Germinal center (tissue), 1 donor: Measurements from ENCODE around the gene CASKIN1.
"Not testable (repeated sequence)": the region's sequence is repeated elsewhere in the genome, so short reads cannot be mapped to it uniquely, and the experiment has no call there.

Experiments used
- DNase-seq: peaks from one replicate; pipeline ENCODE4 v3.0.0; 2012; ENCODE audit warnings: mixed read lengths, low spot score

CASKIN1 gene

DNA sequence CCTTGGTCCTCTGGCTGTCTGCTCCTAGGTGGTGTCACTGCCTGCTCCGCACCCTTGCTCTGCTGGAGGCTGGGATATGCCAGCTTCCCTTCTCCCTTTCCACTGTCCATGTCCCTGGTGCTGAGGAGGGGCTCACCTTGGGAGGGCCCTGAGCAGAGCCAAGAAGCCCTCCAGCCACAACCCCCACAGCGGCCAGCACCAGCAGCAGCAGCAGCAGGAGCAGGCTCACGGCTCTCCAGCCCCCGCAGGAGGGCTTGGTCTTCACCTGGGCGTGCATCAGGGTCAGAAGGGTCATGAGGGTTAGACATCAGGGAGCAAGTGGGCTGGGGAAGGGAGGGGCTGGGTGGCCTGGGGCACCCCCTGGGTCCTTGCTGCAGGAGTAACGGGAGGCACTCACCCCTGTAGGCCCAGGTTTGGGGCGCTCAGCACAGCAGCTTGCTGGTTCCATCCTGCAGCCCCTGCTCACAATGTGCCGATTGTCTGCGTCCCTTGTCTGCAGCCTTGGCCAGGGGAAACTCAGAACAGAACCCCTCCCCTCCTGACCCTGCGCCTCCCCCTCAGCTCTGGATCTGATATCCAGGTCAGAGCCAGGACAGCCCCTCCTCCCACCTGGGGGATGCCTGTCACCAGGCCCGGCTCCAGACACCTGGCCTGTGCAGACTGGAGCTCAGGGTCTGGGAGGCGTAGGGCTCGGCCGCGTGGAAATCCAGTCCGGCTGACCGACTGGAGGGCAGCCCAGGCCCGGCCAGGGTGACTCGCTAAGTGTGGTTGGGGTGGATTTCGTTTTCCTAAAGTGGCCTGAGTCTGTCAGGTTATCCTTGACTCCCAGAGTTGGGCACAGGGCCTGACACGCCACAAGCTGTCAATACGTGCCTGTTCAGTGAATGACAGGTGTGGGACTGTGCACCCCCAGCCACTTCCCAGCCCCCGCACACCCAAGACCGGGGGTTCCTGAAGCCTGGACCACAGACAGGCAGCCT, 14.3 kb upstream of the CASKIN1 start, which contains the start of gene BRICD5:
Gene BRICD5, minus strand, starts transcription at position 478 of the 980 bp plus-strand sequence. Its CDS starts 30 bp downstream, at position 448.
- DNase-seq: no peak

DNA sequence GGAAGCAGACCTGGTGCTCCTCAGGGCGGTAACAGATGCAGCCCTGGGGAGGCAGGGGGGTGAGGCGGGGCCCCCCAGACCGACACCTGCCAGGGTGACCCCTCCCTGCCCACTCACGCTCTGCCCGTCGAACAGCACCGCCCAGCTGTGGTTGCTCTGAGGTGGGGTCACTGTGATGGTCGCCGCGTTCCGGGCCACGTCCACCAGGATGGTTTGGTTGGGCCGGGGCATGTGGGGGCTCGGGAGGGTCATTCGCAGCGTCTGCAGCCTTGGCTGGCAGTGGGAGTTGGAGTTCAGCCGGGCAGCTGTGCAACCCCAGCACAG, 13.6 kb upstream of the CASKIN1 start:
- no peak for DNase-seq

DNA sequence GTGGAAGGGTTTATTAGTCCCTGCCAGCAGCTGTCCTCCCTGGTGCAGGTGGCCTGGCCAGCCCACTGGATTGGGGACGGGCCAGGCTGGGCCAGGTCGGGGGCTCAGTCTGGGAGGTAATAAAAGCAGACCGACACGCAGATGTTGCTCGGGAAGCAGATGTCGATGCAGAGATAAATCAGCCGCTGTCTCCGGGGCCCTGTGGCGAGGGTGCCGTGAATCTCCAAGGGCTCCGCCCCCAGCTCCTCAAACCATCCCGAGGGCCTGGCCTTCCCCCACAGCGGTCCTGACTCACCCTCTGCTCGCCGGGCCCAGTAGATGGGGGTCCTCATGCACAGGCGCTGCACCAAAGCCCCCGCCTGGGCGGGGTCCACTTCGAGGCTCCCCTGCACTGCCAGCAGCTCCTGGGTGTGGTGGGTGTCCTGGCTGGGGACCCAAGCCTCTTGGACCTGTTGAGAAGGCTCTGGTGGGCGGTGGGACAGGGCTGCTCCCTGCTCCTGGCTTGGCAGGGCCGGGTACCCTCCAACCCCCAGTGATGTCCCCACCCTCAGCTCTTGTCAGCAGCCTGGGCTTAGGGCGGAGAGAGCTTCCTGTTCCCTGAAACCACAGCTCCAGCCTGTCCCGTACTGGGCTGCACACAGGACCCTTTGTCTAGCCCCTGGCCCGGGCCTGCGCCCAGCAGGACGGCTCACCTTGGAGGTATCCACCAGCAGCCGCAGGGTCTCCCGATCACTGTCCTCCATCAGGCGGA, 13.0 kb upstream of the CASKIN1 start:
- DNase-seq: no peak

DNA sequence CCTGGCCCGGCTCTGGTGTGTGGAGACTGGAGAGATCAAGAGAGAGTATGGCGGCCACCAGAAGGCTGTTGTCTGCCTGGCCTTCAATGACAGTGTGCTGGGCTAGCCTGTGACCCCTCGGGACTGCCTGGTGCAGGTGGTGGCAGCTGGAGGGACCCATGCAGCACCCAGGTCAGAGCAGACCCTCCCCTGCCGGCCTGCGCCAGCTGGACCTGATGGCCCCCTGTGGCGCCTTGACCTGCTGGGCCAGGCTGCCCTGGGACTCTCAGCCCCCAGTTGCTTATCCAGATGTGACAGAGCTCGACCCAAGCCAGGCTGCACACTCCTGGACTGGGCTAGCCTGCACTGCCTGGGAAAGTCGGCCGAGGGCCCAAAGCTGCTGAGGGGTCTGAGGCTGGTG, 12.4 kb upstream of the CASKIN1 start:
- DNase-seq: no peak

DNA sequence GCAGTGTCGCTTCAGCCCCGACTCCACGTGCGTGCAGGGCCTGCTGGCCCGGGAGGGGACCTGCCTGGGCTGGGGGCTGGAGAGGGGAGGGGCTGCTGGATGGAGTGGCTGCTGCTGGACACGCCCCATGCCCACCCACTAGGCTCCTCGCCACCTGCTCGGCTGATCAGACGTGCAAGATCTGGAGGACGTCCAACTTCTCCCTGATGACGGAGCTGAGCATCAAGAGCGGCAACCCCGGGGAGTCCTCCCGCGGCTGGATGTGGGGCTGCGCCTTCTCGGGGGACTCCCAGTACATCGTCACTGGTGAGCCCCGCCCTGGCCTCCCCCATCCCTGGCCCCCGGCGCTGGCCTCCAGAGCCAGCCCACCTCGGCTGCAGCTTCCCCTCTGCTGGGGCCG, 11.9 kb upstream of the CASKIN1 start:
- DNase-seq: no peak

DNA sequence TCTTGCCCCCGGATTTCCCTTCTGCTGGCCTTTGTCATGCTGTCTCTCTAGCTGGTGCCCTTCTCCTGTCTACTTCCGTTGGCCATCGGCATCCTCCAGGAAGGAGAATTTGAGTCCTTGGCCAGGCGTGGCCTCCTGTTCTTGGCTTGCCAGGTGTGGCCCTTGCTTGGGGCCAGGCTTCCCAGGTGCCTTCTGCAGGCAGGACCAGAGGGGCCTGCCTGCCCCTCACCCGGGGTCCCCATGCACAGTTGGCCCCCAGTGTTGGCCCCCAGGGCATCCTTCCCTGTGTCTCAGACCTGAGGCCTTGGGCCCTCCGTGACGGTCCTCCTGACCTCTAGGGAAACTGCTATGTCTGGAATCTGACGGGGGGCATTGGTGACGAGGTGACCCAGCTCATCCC, 11.5 kb upstream of the CASKIN1 start:
- no peak for DNase-seq

DNA sequence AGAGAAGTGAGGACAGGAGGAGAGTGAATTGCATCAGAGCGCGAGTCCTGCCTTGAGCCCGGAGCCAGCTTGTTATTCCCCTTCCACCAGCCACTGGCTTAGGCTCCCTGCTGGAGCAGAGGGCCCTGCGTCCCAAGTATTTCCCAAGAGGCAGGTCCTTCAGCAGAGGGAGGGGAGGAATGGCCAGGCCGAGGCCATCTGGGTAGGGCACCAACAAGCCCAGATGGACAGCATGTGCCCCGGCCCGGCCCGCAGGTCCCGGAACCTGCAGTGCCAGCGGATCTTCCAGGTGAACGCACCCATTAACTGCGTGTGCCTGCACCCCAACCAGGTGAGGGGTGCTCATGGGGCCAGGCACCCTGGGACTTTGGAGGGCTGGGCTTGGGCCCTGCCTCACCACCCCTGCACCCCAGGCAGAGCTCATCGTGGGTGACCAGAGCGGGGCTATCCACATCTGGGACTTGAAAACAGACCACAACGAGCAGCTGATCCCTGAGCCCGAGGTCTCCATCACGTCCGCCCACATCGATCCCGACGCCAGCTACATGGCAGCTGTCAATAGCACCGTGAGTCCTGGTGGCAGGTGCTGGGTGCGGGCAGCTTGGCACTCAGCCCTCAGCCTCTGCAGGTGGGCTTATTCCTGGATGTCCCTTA, 10.5 kb upstream of the CASKIN1 start:
- no peak for DNase-seq

DNA sequence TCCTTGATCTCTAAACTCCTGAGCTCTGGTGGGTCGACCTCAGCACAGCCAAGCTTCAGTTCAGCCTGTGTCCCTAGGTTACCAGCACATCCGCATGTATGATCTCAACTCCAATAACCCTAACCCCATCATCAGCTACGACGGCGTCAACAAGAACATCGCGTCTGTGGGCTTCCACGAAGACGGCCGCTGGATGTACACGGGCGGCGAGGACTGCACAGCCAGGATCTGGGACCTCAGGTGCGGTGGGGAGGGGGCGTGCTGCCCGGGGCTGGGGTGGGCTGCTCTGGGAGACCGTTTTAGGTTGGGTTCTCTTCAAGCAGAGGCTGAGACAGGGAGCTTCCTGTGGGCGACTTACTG, 10.0 kb upstream of the CASKIN1 start:
- no peak for DNase-seq

DNA sequence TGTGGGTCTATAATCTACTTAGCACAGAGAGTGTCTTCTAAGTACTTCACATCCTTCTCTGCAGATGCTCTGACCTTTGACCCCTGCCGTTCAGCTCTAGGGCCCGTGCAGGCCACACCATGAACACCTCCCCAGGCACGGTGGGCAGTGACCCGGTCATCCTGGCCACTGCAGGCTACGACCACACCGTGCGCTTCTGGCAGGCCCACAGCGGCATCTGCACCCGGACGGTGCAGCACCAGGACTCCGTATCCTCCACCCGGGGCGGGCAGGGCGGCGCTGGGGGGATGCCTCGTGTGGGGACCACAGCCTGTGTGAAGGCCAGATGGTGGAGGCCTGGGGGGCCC, 9.5 kb upstream of the CASKIN1 start:
- DNase-seq: no peak

DNA sequence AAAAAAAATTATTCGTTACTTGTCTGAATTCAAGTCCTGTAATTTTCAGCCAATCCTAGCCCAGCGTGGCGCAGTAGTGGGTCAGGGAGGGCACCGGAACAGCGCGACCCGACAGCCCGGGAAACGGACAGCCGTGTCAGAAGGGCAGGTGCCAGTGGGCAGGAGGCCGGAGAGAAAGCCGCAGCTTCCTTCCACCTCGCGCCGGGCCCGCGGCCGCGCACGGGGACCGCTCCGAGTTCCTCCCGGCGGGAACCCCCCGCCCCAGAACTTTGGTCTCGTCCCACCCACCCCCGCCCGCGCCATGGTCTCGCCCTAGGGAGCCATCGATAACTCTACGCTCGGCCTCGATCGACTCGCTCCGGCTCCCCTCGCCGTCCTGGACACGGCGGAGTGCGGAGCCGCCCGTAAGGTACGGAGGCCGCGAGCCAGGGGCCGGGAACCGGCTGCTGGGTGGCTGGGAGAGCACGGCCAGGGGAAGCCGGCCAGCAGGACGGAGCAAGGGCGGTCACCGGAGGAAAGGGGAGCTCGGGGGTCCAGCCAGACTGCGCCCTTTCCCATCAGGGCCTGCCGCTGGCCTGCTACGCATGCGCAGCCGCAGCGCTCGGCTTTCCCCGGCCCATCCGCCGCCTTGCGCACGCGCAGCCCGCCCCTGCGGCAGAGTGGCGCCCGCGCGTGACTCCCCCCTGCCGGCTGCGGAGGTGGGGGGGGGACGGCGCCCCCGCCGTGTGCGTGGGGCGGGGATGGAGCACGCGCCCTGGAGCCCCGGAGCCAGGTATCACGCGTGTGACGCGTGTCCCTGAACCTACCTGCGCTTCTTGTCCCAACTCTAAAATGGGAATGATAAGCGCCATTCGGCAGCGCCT, 8.9 kb upstream of the CASKIN1 start, which contains the start of gene MLST8:
Gene MLST8, plus strand, starts transcription at position 351 of the 863 bp plus-strand sequence. CDS start 632 bp downstream, outside the sequence.
- peak; percentile 98 for DNase-seq

DNA sequence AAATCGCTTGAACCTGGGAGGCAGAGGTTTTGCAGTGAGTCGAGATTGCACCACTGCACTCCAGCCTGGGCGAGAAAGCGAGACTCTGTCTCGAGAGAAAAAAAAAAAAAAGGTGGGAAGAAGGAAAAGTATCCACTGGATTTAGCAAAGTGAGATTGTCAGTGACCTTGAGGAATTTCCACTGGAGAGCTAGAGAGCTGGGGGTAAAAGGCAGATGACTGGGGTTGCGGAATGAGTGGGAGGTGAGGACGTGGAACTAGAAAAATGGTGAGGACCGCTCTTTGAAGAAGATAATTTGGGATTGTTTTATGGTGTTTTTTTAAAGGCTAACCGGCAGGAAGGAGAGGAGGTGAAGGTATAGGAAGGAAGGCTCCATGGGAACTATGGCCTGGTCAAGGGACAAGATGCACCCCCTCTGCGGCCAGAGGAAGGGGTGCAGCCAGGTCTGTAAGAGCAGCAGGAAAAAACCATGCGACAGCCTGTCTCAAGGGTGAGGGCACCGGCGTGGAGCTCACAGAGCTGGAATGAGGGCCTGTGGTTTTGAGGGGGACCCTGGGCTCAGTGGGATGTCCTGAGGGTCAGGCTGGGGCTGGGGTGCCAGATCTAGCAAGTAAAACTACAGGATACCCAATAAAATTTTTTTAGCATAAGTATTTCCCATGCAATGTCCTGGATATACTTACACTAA, 8.2 kb upstream of the CASKIN1 start:
- no peak for DNase-seq

DNA sequence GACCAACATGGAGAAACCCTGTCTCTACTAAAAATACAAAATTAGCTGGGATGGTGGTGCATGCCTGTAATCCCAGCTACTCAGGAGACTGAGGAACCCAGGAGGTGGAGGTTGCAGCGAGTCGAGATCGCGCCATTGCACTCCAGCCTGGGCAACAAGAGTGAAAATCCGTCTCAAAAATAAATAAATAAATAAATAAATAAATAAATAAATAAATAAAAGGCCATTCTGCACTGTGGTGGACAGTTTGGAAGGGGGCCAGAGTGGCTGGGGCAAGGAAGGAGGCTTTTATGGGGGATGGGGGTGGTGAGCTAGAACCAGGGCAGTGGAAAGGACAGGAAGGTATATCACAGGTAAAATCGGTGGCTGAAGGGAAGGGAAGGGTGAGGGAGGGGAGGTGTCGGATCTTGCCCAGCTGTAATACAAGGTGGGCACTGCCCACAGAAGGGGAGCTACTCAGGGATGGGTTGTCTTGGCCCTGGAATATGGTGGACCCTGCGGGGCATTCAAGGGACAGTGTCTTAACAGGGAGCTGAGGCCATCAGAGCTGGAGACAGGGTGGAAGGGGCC, 6.8 kb upstream of the CASKIN1 start:
- not testable (repeated sequence) for DNase-seq

DNA sequence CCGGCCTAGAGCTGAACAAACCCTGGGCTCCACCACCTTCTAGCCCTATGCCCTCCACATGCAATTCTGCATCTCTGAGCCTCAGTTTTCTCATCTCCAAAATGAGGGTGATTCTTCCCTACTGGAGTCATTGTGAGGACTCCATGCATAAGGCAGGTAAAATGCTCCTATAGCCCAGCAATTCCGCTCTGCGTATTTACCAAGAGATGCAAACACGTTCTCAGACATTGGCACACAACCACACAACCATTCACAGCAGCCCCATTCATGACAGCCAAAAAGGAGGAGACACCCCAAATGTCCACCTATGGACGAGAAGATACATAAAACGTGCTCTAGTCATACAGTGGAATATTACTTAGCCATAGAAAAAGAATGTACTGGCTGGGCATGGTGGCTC, 3.9 kb upstream of the CASKIN1 start:
- DNase-seq: no peak

DNA sequence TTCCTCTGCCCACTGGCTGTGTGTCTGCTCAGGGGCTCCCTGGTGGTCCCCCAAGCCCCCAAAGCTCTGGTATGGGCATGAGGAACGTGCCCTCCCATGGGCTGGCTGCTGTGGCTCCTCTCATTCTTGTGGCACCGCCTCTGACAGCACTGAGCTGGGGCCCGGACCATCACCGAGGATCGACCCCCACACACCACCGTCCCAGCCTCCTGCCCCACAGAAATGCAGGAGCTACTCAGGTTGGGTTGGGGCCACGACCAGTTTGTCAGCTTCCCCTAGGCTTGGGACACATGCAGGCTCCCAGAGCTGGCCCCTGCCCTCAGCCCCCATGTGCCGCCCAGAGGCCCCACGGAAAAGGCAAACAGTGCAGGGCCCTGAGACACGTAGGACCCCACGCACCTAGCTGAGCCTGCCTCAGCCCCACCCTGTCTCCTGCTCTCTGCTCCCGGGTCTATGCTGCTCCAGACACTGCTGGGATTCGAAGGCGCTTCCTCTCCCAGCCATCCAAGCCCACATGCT, 3.3 kb upstream of the CASKIN1 start:
- no peak for DNase-seq

DNA sequence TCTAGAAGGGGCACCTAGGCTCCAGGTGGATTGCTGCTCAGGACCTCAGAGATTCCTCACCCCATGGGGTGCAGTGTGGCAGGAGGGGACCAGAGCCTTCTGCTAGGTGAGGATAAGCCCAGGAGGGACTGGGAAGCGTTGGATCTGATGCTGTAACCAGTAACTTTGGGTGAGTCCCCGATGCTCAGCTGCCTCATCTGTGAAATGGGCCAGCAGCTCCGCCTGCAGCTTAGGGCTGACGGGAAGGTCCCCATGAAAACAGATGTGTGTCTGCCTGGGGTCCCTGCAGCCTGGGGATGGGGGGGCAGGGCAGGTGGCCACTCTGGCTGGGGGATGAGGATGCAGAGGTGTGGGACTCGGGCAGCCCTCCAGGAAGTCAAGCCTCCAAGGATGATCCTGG, 2.7 kb upstream of the CASKIN1 start:
- DNase-seq: no peak

DNA sequence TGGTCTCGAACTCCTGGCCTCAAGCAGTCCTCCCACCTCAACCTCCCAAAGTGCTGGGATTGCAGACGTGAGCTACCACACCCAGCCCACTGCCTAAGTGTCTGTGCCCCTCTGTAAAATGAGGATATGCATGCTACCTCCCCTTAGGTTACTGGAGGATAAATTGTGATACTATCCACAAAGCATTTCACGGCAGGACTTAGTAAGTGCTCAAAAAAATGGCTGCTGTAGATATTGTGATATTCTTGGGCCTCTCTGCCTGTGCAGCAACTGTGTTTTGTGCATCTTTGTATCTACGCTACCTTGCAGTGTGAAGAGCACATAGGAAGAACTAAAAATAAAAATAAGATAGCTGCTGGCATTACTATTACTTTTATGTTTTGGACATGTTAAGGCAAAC, 1.9 kb upstream of the CASKIN1 start:
- no peak for DNase-seq

DNA sequence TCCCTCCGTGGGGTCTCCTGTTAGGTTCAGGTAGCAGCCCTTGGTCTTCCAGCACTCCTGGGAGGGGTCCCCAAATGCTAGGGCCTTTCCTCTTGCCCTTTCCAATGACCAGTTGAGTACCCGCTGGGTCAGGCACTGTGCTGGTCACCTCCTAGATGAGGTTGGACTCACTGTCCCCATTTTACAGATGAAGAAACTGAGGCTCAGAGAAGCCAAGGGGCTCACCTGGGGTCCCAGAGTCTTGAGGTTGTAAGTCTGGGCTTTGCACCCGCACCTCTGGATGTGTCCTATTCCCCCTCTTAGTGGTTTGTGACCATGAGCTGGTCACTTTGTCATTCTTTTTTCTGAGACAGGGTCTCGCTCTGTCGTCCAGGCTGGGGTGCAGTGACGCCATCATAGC, 1.4 kb upstream of the CASKIN1 start:
- DNase-seq: no peak

DNA sequence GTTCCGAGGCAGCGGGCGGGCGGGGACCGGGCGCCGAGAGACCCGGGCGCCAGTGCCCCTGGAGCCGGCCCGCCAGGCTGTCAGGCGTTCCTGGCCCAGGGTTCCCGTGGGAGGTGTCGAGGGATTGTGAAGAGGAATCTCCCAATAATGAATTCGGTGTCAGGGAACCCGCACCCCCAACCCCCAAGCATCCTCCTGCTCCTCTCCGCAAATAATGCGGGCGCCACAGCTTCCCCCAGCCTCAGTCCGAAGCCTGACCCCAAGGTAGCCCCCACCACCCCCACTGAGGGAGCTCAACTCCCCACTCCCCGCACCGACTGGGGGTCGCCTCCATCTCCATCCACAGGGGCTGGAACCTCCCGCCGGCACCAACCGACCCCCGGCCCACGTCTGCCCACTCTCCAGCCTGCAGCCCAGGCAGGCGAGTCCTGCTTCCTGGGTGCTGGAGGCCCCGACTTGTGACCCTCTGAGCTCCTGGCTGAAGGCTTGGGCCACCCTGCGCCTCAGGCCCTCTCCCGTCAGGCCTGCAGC, 641 bp upstream of the CASKIN1 start:
- no peak for DNase-seq

DNA sequence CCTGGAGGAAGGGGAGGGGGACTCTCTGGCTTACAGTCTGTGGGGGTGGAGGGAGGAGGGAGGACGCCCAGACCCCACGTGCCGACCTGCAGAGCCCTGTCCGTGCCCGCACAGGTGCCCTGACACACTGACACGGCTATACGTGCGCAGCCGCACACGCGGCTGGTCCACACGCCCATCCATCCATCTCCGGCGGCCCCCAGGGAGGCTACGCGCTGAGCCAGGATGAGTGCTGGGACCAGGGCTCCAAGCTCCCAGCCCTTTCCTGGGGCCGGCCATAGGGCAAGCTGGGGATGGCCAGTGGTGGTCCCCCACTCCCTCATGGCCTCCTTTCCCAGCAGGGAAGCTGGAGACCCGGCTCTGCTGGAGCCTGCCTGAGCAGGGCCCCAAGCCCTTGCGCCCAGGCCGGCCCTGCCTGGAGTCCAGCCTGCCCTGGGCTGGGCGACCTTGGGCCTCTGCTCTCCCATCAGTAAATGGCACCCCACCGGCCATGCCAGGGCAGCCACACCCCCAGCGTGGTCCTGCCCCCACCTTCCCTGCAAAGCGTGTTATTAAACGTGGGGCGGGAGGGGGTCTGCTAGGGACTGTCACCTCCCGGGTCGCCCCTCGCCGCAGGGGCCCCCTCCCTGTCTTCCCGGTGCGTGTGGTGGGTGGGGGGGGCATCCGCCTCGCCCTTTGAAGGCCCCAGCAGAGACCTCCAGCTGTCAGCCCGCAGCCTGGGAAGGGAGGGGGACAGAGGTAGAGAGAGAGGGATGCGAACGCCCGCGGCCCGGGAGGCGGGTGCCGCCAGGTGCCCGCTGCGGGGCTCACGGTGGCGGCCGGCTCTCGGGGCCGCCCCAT, 863 bp downstream of the CASKIN1 start:
- no peak for DNase-seq
